DOHH2 (cell line): ENCODE results near the gene MID1.

ENCODE experiments used
- H3F3A ChIP-seq: fragments of 200-600 bp; sonication (generic), shearing (Covaris generic); 2 replicates; pipeline ENCODE4 v1.6.0; 2016; ENCODE audit warnings: antibody characterized with exemption, mild to moderate bottlenecking; ENCODE audit not compliant: control insufficient read depth, insufficient read depth
- H3K27ac ChIP-seq: fragments of 200-600 bp; sonication (generic); 2 replicates; pipeline ENCODE4 v1.5.1; 2014; ENCODE audit warnings: low read depth, mild to moderate bottlenecking, low read length, moderate library complexity
- H3K27me3 ChIP-seq: fragments of 200-600 bp; sonication (generic); 2 replicates; pipeline ENCODE4 v1.6.1; 2014; ENCODE audit warnings: mild to moderate bottlenecking, low read length, mixed read lengths; ENCODE audit not compliant: control insufficient read depth
- H3K36me3 ChIP-seq: fragments of 200-600 bp; sonication (generic); 2 replicates; pipeline ENCODE4 v1.6.1; 2014; ENCODE audit warnings: mild to moderate bottlenecking, low read length, moderate library complexity, mixed read lengths; ENCODE audit not compliant: control insufficient read depth
- H3K4me1 ChIP-seq: fragments of 200-600 bp; sonication (generic); 2 replicates; pipeline ENCODE4 v1.6.1; 2014; ENCODE audit warnings: mild to moderate bottlenecking, low read length, mixed read lengths; ENCODE audit not compliant: control insufficient read depth
- H3K4me2 ChIP-seq: fragments of 200-600 bp; sonication (generic); 2 replicates; pipeline ENCODE4 v1.6.0; 2014; ENCODE audit warnings: mild to moderate bottlenecking, low read length, moderate library complexity
- H3K4me3 ChIP-seq: fragments of 200-600 bp; sonication (generic); 2 replicates; pipeline ENCODE4 v1.5.1; 2014; ENCODE audit warnings: mild to moderate bottlenecking, low read length, mixed read lengths
- H3K79me2 ChIP-seq: fragments of 200-600 bp; sonication (generic); 2 replicates; pipeline ENCODE4 v1.6.1; 2014; ENCODE audit warnings: mild to moderate bottlenecking, low read length, mixed read lengths; ENCODE audit not compliant: control insufficient read depth
- H3K9me2 ChIP-seq: fragments of 200-600 bp; sonication (generic); replicated peaks from 2 replicates; pipeline ENCODE4 v1.6.1; 2014; ENCODE audit warnings: mild to moderate bottlenecking, low read length, mixed read lengths; ENCODE audit not compliant: control insufficient read depth
- H3K9me3 ChIP-seq: fragments of 200-600 bp; sonication (generic); 2 replicates; pipeline ENCODE4 v1.6.1; 2014; ENCODE audit warnings: antibody characterized with exemption, low read length, mixed read lengths; ENCODE audit not compliant: control insufficient read depth, insufficient read depth
- H4K20me1 ChIP-seq: fragments of 200-600 bp; sonication (generic); 2 replicates; pipeline ENCODE4 v1.6.0; 2014; ENCODE audit warnings: low read depth, mild to moderate bottlenecking, antibody characterized with exemption, low read length, moderate library complexity; ENCODE audit not compliant: control insufficient read depth, insufficient read depth
- EZH2phosphoT487 ChIP-seq: fragments of 200-600 bp; sonication (generic); IDR thresholded peaks from 2 replicates; pipeline ENCODE4 v1.6.1; 2017; ENCODE audit warnings: borderline replicate concordance, mild to moderate bottlenecking, antibody characterized with exemption, low read length, moderate library complexity, mixed read lengths
- TF ChIP-seq, protein P1 (sequence below): fragments of 200-600 bp; sonication (generic); IDR thresholded peaks from one replicate; pipeline ENCODE4 v1.5.1; 2014; ENCODE audit warnings: antibody characterized with exemption, mild to moderate bottlenecking, low read depth, low read length; ENCODE audit not compliant: poor library complexity, severe bottlenecking

Gene MID1

GRCh38 chrX:10513974-10514373 is 106.4 kb downstream of the MID1 start:
- Histone ChIP-seq H4K20me1 (no peaks in the 10 kb centered on the region), H3K4me2 (no peak overlapping the region), H3K79me2 (no peaks in the 10 kb centered on the region), H3K9me2 (no peaks in the 10 kb centered on the region), H3K4me3 (no peak overlapping the region), H3K27ac (no peak overlapping the region), H3K4me1 (no peaks in the 10 kb centered on the region), H3K9me3 (no peaks in the 10 kb centered on the region), H3K27me3 (no peaks in the 10 kb centered on the region), H3F3A (no peaks in the 10 kb centered on the region), H3K36me3 (no peaks in the 10 kb centered on the region)
- TF ChIP-seq, protein P1, sequence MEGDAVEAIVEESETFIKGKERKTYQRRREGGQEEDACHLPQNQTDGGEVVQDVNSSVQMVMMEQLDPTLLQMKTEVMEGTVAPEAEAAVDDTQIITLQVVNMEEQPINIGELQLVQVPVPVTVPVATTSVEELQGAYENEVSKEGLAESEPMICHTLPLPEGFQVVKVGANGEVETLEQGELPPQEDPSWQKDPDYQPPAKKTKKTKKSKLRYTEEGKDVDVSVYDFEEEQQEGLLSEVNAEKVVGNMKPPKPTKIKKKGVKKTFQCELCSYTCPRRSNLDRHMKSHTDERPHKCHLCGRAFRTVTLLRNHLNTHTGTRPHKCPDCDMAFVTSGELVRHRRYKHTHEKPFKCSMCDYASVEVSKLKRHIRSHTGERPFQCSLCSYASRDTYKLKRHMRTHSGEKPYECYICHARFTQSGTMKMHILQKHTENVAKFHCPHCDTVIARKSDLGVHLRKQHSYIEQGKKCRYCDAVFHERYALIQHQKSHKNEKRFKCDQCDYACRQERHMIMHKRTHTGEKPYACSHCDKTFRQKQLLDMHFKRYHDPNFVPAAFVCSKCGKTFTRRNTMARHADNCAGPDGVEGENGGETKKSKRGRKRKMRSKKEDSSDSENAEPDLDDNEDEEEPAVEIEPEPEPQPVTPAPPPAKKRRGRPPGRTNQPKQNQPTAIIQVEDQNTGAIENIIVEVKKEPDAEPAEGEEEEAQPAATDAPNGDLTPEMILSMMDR, result no peak
- no peak for TF ChIP-seq EZH2phosphoT487

DNA sequence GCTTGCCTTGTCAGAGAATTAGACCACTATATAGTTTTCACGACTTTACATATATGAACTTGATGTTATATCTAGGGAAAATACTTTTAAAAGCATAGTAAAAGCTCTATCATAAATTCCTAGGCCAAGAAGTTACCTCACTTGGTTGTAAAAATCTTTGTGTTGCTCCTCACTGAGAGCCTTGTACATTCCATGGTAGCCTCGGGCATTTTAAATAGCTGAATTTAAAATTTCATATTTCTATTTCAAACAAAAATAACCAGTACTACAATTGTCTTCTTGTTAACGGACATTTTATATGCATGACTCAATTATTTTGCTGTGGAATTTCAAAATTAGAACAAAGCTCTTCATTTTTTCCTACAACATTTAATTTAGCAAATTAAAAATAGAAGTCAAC is 107.6 kb downstream of the MID1 start:
- TF ChIP-seq, protein P1, result no peak
- no peak for TF ChIP-seq EZH2phosphoT487
- Histone ChIP-seq H3K9me2 (no peaks in the 10 kb centered on the region), H3K9me3 (no peaks in the 10 kb centered on the region), H3K79me2 (no peaks in the 10 kb centered on the region), H3K27ac (no peak overlapping the region), H3K27me3 (no peaks in the 10 kb centered on the region), H3F3A (no peaks in the 10 kb centered on the region), H3K4me3 (no peak overlapping the region), H3K4me1 (no peaks in the 10 kb centered on the region), H3K36me3 (no peaks in the 10 kb centered on the region), H4K20me1 (no peaks in the 10 kb centered on the region), H3K4me2 (no peak overlapping the region)

- H3K36me3 ChIP-seq, result no peaks in the 10 kb centered on the region
- no peaks in the 10 kb centered on the region for H4K20me1 ChIP-seq
- no peaks in the 10 kb centered on the region for H3K4me1 ChIP-seq
- no peaks in the 10 kb centered on the region for H3K79me2 ChIP-seq
- no peaks in the 10 kb centered on the region for H3K27me3 ChIP-seq
- no peaks in the 10 kb centered on the region for H3K9me3 ChIP-seq
- no peak overlapping the region for H3K4me2 ChIP-seq
- no peaks in the 10 kb centered on the region for H3K9me2 ChIP-seq
- H3F3A ChIP-seq, result no peaks in the 10 kb centered on the region
- no peak overlapping the region for H3K4me3 ChIP-seq
- TF ChIP-seq EZH2phosphoT487, result no peak
- TF ChIP-seq, protein P1, result no peak
- no peak overlapping the region for H3K27ac ChIP-seq
Observed at GRCh38 chrX:10512258-10512657, 108.1 kb downstream of the MID1 start.

DNA sequence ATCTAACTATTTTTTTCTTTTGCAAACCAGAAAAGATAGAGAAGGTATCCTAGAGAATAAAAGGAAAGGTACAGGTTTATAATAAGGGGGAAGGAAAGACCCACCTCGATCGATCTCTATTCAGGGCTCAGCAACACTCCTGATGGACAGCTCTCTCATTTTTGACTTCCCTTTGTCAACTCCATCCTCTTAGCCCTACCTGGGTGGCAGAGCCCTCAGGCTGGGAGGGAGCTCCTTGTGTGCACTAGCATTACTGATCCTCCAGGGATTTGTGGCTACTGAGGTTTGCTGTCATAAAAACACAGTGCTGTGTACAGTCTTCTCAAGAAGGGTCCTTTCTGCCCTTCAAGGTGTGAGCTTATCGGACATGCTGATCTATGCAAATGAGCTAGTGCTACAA is 111.0 kb downstream of the MID1 start:
- Histone ChIP-seq H3K4me2 (no peak overlapping the region), H3K9me2 (no peaks in the 10 kb centered on the region), H3F3A (no peaks in the 10 kb centered on the region), H3K79me2 (no peaks in the 10 kb centered on the region), H3K36me3 (no peaks in the 10 kb centered on the region), H4K20me1 (no peaks in the 10 kb centered on the region), H3K9me3 (no peaks in the 10 kb centered on the region), H3K27ac (no peak overlapping the region), H3K4me1 (no peaks in the 10 kb centered on the region), H3K27me3 (no peaks in the 10 kb centered on the region), H3K4me3 (no peak overlapping the region)
- no peak for TF ChIP-seq EZH2phosphoT487
- TF ChIP-seq, protein P1, result no peak
